GM12873 (cell line): ENCODE measurements around the gene AGBL5.
A peak's percentile ranks its signal among the peaks of the same experiment; 100 is the strongest.

ENCODE experiments used
- CTCF ChIP-seq: IDR thresholded peaks from 2 replicates; pipeline ENCODE4 v1.5.1; 2012; ENCODE audit warnings: low read depth, mild to moderate bottlenecking, moderate library complexity, low read length, control low read depth; ENCODE audit not compliant: insufficient read depth; ENCODE audit errors: missing control alignments

AGBL5 gene

GRCh38 chr2:27025281-27025800 lies 26.1 kb upstream of the AGBL5 start:
- no peak for TF ChIP-seq CTCF

- no peak for TF ChIP-seq CTCF
Observed at GRCh38 chr2:27025861-27026851, 25.3 kb upstream of the AGBL5 start.

DNA sequence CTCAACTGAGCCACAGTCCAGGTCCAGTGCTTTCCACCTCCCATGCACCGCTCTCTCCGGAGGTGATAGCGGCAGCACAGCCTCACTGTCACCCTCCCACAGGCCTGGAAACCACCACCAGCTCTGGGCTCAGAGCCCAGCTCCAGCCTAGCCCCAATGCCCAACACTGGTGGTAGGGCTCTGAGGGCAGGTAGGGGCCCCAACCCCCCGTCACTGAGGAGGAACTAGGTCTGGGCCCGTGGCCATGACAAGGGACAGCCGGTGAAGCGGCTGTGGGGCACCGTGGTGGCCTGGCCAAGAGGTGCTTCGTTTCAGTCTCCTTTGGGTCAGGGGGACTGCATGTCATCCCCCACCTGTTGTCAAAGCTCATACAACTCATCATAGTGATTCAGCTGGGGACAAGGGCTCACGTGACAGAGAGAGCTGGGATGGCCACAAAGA lies 24.2 kb upstream of the AGBL5 start:
- TF ChIP-seq CTCF, result no peak

DNA sequence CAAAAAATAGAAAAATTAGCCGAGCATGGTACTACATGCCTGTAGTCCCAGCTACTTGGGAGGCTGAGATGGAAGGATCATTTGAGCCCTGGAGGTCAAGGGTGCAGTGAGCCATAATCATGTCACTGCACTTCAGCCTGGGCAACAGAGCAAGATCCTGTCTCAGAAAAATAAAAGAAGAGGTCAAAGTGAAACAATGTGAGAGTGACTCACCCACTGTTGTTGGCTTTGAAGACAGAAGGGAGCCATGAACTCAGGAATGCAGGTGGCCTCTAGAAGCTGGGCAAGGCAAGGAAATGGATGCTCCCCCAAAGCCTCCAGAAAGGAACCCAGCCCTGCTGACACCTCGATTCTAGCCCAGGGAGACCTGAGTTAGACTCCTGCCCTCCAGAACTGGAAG lies 22.4 kb upstream of the AGBL5 start:
- TF ChIP-seq CTCF, result no peak

DNA sequence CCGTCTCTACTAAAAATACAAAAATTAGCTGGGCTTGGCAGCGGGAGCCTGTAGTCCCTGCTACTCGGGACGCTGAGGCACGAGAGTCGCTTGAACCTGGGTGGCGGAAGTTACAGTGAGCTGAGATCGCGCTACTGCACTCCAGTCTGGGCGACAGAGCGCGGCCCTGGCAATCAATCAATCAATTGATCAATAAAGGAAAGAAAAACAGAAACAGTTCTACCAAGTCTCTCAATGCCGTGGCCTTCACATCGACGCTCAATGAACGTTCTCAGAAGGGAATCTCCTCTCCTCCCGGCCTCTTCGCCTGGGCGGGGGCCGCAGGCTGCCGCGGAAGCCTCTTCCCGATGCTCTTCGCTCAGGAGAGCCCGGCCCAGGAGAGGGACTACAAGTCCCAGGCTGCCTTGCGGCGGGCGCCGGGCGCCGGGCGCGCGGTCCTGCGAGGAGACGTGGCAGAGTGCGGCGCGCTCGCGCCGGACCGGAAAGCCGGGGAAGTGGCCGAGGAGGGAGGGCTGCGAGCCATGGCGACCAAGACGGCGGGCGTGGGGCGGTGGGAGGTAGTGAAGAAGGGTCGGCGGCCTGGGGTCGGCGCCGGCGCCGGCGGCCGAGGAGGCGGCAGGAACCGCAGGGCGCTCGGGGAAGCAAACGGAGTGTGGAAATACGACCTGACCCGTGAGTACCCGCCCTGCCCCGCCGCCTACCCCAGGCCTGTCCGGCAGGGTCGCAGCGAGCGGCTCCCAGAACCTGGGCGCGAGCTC lies 18.8 kb upstream of the AGBL5 start, which contains the start of gene TMEM214:
Gene TMEM214, plus strand, starts transcription at position 471 of the 758 bp plus-strand sequence. Its CDS starts 51 bp downstream, at position 522.
- peak; percentile 7 for TF ChIP-seq CTCF

DNA sequence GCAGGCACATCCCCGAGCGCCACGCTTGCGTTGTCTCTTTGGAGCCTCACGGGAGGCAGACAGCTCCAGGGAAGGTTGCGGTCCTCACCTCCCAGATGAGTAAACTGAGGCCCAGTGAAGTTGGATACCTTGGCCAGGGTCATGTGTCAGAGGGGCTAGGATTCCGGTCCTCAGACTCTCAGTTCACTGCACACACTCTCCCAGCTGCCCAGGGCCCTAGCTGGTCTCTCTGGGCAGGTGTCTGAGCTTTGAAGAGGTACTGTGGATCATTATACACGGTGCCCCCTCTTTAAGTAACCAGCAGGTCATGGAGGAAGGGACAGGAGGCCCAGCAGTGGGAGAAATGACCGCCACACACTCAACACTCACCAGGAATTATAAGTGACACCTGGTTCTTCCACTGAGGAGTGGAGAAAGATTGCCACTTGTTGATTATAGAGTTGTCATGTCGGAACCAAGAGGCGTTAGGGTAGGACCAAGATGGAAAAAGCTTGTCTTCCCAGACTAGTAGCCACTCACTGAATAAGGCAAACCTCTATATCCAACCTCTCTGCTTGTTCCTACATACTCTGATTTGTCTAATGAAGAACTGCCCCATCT lies 18.1 kb upstream of the AGBL5 start:
- no peak for TF ChIP-seq CTCF
